ENCODE data around the gene PPP1R11. TPM values are rescaled to one million over a fixed set of nuclear protein-coding genes. Genes with fewer than 3 reads are reported as not detected.

The PPP1R11 gene
- total RNA-seq, 1 donor from 2014 or later = 22.7 TPM

DNA sequence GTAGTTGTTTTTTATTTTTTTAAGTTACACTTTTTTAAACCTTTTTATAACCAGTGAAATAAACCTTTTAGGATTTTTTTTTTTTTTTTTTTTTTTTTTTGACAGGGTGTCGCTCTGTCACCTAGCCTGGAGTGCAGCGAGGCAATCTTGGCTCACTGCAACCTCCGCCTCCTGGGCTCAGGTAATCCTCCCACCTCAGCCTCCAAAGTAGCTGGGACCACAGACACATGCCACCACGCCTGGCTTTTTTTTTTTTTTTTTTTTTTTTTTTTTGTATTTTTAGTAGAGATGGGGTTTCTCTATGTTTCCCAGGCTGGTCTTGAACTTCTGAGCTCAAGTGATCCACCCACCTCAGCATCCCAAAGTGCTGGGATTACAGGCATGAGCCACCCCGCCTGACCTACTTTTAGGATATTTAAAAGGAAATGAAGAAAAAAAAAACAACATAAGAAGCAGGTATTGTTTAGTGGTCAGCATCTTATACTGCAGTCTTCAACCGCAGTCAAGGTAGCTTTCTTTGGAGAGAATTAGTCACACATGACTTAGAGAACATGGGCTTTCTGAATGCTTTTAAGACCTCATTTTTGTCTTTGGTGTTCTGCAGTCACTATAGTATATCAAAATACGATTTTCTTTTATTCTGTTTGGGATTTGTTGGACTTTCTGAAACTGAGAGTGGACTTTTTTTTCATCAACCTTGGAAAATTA is 4.4 kb upstream of the PPP1R11 start:
- Mint-ChIP-seq H3K4me1 (peaks cover 28% of the 10 kb centered on the region), H3K36me3 (peaks cover 4% of the 10 kb centered on the region), H3K27me3 (ENCODE audit: insufficient read depth, low read depth) (peaks cover 4% of the 10 kb centered on the region), H3K27ac (no peak overlapping the region), H3K9me3 (no peaks in the 10 kb centered on the region), H3K4me3 (peak overlapping the region; percentile 97)
- TF ChIP-seq EZH2 (IDR thresholded peaks at IDR 0.05) (no peak), EZH2phosphoT487 (IDR thresholded peaks at IDR 0.05) (no peak)
- TF ChIP-seq, protein P1, sequence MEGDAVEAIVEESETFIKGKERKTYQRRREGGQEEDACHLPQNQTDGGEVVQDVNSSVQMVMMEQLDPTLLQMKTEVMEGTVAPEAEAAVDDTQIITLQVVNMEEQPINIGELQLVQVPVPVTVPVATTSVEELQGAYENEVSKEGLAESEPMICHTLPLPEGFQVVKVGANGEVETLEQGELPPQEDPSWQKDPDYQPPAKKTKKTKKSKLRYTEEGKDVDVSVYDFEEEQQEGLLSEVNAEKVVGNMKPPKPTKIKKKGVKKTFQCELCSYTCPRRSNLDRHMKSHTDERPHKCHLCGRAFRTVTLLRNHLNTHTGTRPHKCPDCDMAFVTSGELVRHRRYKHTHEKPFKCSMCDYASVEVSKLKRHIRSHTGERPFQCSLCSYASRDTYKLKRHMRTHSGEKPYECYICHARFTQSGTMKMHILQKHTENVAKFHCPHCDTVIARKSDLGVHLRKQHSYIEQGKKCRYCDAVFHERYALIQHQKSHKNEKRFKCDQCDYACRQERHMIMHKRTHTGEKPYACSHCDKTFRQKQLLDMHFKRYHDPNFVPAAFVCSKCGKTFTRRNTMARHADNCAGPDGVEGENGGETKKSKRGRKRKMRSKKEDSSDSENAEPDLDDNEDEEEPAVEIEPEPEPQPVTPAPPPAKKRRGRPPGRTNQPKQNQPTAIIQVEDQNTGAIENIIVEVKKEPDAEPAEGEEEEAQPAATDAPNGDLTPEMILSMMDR (IDR thresholded peaks at IDR 0.05) = no peak
- H3K4me3 ChIP-seq = peak overlapping the region; percentile 98
- H3K4me1 ChIP-seq = peaks cover 18% of the 10 kb centered on the region
- H3K4me2 ChIP-seq = peak overlapping the region; percentile 94
- no peaks in the 10 kb centered on the region for H3K27me3 ChIP-seq
- peaks cover 12% of the 10 kb centered on the region for H3F3A ChIP-seq (ENCODE audit: low read depth)
- H3K27ac ChIP-seq = no peak overlapping the region
- no peak overlapping the region for H3K9ac ChIP-seq
- no peaks in the 10 kb centered on the region for H4K20me1 ChIP-seq (ENCODE audit: low read depth)
- DNase-seq (ENCODE audit: low spot score) = no peak
- no peak overlapping the region for H2AFZ ChIP-seq (replicated peaks)
- H3K36me3 ChIP-seq = peaks cover 6% of the 10 kb centered on the region
- peaks cover 25% of the 10 kb centered on the region for H3K79me2 ChIP-seq (ENCODE audit: low read depth)
- H3K9me3 ChIP-seq (ENCODE audit: low read depth) = no peaks in the 10 kb centered on the region

DNA sequence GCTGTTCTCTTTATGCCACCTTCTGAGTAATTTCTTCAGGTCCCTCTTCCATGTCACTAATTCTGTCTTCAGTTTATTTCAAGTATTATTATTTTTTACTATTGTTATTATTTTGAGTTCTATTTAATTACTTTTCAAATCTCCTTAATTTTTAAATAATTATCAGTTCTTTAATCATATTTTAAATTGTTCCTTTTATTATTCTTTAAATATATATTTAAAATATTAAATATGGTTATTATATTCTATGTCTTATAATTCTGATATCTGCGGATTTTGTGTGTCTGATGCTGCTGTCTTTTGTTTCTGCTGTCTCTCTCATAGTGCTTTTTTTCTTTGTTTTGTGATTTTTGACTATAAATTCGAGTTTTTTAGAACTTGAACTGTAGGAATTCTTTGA is 3.7 kb upstream of the PPP1R11 start:
- Mint-ChIP-seq H3K27ac (no peak overlapping the region), H3K27me3 (ENCODE audit: insufficient read depth, low read depth) (peaks cover 4% of the 10 kb centered on the region), H3K4me1 (peaks cover 35% of the 10 kb centered on the region), H3K9me3 (no peaks in the 10 kb centered on the region), H3K36me3 (peaks cover 4% of the 10 kb centered on the region), H3K4me3 (peak overlapping the region; percentile 64)
- H3K27me3 ChIP-seq = no peaks in the 10 kb centered on the region
- H4K20me1 ChIP-seq (ENCODE audit: low read depth) = no peaks in the 10 kb centered on the region
- peaks cover 12% of the 10 kb centered on the region for H3F3A ChIP-seq (ENCODE audit: low read depth)
- TF ChIP-seq EZH2 (IDR thresholded peaks at IDR 0.05) = no peak
- TF ChIP-seq, protein P1 (IDR thresholded peaks at IDR 0.05) = no peak
- TF ChIP-seq EZH2phosphoT487 (IDR thresholded peaks at IDR 0.05) = no peak
- H2AFZ ChIP-seq (replicated peaks) = no peak overlapping the region
- no peak for DNase-seq (ENCODE audit: low spot score)
- H3K9ac ChIP-seq = no peak overlapping the region
- peaks cover 6% of the 10 kb centered on the region for H3K36me3 ChIP-seq
- no peak overlapping the region for H3K27ac ChIP-seq
- H3K4me3 ChIP-seq = no peak overlapping the region
- peaks cover 29% of the 10 kb centered on the region for H3K79me2 ChIP-seq (ENCODE audit: low read depth)
- H3K4me2 ChIP-seq = no peak overlapping the region
- H3K9me3 ChIP-seq (ENCODE audit: low read depth) = no peaks in the 10 kb centered on the region
- peaks cover 21% of the 10 kb centered on the region for H3K4me1 ChIP-seq

DNA sequence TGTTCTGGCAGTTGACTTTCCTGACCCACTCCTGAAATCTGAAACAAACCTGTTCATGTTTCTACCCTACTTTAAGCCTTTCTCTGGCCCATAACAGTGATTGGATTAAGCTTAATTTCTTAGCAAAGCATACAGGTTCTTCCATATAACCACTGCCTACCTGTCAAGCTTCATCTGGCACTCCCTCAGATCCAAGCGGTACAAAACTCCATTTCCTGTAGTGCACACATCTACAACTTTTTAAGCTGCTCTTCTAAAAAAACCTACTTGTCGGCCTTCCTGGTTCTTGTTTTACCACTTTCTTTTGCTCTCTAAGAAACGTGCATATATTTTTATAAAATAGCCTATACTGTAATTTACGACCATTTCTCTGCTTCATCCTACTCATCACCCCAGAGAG is 916 bp upstream of the PPP1R11 start:
- H3F3A ChIP-seq (ENCODE audit: low read depth) = peaks cover 20% of the 10 kb centered on the region
- peaks cover 33% of the 10 kb centered on the region for H3K4me1 Mint-ChIP-seq
- DNase-seq (ENCODE audit: low spot score) = no peak
- H3K4me3 Mint-ChIP-seq = peak overlapping the region; percentile 87
- peaks cover 14% of the 10 kb centered on the region for H3K4me1 ChIP-seq
- H3K9ac ChIP-seq = no peak overlapping the region
- peaks cover 18% of the 10 kb centered on the region for H3K27me3 ChIP-seq
- H3K27ac ChIP-seq = no peak overlapping the region
- H3K4me3 ChIP-seq = peak overlapping the region; percentile 71
- H4K20me1 ChIP-seq (ENCODE audit: low read depth) = no peaks in the 10 kb centered on the region
- peaks cover 15% of the 10 kb centered on the region for H3K27me3 Mint-ChIP-seq (ENCODE audit: insufficient read depth, low read depth)
- H2AFZ ChIP-seq (replicated peaks) = peak overlapping the region; percentile 43
- peak overlapping the region; percentile 76 for H3K4me2 ChIP-seq
- H3K27ac Mint-ChIP-seq = peak overlapping the region; percentile 35
- H3K9me3 ChIP-seq (ENCODE audit: low read depth) = no peaks in the 10 kb centered on the region
- H3K9me3 Mint-ChIP-seq = no peaks in the 10 kb centered on the region
- peaks cover 15% of the 10 kb centered on the region for H3K79me2 ChIP-seq (ENCODE audit: low read depth)
- H3K36me3 ChIP-seq = peaks cover 6% of the 10 kb centered on the region
- peaks cover 16% of the 10 kb centered on the region for H3K36me3 Mint-ChIP-seq
- TF ChIP-seq, protein P1 (IDR thresholded peaks at IDR 0.05) = no peak
- TF ChIP-seq EZH2phosphoT487 (IDR thresholded peaks at IDR 0.05) = no peak
- no peak for TF ChIP-seq EZH2 (IDR thresholded peaks at IDR 0.05)

Measured in neural progenitor cell (in vitro differentiated cells).